GM21576 (cell line): ENCODE results near the gene BTBD7.
"Not testable (repeated sequence)": the region's sequence is repeated elsewhere in the genome, so short reads cannot be mapped to it uniquely, and the experiment has no call there.

Source experiments
- ATAC-seq: cut with Tn5 transposase; IDR thresholded peaks from one replicate; pipeline ENCODE4 v1.9.1; 2021; ENCODE audit warnings: mild to moderate bottlenecking, moderate library complexity; ENCODE audit not compliant: unreplicated experiment

Gene BTBD7

DNA sequence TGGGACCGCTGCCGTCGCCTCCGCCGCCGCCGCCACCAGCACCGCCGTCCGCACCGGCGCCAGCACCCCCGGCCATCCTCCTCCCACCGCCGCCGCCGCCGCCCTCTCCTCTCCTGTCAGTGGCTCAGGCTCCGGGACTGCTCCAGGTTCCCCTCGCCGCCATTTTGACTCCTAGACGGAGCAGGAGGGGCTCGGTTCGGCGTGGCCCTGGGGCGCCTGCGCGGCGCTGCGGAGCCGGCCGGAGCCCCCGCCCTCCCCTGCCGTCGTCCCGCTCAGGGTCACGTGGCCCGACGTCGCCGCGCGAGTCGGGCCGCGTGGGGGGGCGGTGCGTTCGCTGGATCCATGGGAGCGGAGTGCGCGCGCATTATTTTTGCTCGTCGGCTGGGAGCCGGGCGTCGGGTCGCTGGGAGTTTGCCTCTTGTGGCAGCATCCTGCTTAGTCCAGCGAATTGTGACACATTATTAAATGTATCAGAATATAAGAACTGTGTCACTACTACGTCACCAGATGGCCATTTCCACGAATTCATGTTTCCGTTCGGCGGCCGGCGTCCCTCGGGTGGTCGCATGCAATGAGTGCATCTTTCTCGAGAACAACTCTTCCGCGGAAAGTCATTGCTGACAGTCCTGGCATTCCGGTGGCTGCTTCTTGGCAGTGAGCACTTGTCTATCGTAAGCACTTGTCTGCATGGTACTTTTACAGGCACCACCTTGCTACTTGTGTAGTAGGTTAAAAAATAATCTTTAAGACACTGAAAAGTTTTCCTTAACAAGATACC is at the start of gene BTBD7:
Gene BTBD7, minus strand, starts transcription at position 184 of the 778 bp plus-strand sequence. CDS start 36,985 bp downstream, outside the sequence.
- peak; percentile 73 for ATAC-seq

GRCh38 chr14:93381644-93382043 is 48.8 kb upstream of the BTBD7 start:
- ATAC-seq: peak; percentile 69

DNA sequence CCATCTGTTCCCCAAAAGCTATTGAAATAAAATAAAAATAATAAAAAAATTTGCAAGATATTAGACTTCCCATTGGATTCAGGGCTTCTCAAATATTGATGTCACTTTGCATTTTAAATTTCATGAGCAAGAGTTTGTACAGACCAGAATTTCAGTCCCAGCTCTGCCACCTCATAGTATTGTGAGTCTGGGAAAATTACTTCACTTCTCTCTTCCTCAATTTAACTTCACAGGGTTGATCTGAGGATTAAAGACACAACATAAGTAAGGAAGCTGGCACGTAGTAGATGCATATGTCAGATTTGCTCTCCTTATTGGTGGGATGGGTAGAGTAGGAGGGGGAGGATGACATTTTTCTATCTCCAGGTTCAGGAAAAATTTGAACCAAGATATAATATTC is 47.0 kb upstream of the BTBD7 start:
- ATAC-seq: no peak

DNA sequence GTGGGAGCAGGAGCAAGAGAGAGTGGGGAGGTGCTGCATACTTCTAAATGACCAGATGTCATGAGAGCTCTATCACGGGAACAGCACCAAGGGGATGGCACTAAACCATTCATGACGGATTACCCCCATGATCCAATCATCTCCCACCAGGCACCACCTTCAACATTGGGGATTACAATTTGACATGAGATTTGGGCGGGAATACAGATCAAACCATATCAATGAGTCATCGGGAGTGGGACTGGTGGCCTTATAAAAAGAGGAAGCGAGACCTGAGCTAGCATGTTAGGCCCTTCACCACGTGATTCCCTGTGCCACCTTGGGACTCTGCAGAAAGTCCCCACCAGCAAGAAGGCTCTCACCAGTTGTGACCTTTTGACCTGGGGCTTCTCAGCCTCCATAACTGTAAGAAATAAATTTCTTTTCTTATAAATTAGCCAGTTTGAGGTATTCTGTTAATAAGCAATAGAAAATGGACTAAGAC is 42.9 kb upstream of the BTBD7 start:
- peak; percentile 94 for ATAC-seq

- ATAC-seq: peak; percentile 91
These were observed 37.0 kb upstream of the BTBD7 start for GRCh38 chr14:93369713-93370266.

DNA sequence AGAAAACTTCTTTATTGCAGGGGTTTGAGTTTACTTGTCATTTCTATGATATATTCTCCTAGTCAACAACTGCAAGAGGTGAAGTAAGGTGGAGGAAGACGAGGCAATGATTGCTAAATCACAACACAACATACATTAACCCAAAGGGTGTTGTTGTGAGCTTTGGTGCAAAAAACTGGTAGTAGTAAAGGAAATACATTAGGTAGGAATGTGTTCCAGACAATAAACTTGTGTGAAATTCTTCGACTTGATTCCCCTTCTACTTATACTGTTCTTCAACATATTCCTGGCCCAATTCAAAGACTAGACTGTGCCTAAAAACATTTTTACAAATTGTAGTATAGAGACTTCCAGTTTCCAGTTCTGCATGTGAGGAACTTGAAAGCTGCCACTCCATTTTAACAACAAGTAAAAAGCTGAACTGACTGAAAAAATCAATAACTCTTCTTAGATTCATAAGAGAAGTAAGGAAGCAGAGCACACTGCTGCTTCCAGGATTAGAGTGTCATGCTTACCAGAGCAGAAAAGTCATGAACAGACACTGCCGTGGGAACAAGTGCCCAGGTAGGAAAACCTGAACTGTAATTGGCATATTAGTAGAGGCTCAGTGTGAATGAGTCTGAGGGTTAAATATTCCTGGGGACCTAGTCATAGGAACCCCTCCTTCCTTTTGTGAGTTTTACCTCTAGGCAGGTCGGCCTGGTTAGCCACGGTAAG is 36.3 kb upstream of the BTBD7 start:
- ATAC-seq: no peak

DNA sequence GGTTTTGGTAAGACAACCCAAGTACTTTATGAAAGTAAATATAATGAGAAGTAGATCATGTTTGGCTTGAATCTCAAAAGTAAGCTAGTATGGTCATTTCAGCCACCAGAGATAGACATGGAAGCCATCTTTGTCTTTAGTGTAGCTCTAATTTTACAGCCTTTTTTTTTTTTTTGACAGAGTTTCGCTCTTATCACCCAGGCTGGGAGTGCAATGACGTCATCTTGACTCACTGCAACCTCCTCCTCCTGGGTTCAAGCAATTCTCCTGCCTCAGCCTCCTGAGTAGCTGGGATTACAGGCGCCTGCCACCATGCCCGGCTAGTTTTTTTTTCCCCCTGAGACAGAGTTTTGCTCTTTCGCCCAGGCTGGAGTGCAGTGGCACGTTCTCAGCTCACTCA is 22.0 kb upstream of the BTBD7 start:
- ATAC-seq: not testable (repeated sequence)

GRCh38 chr14:93348292-93348691 is 15.5 kb upstream of the BTBD7 start:
- ATAC-seq: no peak

- no peak for ATAC-seq
These were observed 15.0 kb upstream of the BTBD7 start for GRCh38 chr14:93347850-93348249.

- no peak for ATAC-seq
These were observed 14.3 kb upstream of the BTBD7 start, which contains the start of gene COX8C for GRCh38 chr14:93346926-93347721. Gene COX8C (plus strand): TSS chr14:93347182. CDS start chr14:93347269, 87 bp downstream.

DNA sequence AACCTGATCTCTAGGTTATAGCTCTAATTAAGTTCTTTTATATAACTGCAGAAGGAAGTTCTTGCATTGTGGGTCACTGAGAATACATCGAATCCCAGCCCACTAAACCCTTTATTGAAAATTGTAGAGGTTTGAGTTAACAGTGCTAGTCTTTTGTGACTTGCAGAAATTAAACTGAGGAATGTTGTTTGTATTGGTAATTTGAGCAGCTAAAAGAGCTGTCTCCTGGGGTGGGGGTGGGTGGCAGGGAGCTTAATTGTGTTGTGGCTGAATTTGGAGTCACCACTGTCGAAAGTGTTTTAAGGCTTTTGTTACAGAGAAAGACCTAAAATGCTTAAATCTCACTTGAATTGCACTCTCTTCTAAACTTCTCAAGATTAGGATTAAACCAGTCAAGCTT is 11.0 kb upstream of the BTBD7 start:
- no peak for ATAC-seq

DNA sequence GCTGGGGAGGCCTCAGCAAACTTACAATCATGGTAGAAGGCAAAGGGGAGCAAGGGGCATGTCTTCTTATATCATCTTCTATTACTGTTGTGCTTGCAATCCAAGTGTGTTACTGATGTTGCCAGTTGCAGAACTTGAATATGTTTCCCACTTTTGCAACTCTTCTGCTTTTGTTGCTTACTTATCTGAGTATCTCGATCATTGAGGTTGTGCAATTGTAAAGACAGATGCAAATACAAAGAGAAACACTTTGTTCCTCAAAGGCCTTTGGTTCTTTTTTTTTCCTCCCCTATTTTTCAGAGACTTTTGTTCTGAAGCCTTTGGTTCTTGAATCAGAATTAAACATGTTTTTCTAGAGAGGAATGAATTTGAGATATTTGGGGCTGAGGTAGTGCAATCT is 10.4 kb upstream of the BTBD7 start:
- no peak for ATAC-seq

DNA sequence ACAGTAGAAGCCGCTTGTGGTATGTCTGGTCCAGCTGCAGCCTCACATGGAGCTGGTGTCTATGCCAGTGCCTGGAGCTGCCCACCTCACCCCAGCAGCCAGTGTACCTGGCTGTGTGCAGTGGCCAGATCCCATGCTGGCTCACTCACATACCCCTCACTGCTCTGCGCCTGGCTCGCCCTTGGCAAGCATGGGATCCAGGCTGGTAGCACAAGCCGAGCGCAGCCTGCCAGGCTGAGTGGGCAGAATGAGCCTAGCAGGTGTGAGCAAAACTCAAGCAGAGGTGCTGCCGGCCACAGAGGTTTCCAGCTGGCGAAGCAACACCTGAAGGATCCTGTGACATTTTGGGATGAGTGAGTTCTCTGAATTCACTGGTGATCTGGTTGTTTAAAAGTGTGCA is 5.0 kb upstream of the BTBD7 start:
- ATAC-seq: no peak

- ATAC-seq: no peak
These were observed 4.4 kb upstream of the BTBD7 start for GRCh38 chr14:93337143-93337753.

- ATAC-seq: no peak
These were observed 831 bp upstream of the BTBD7 start for GRCh38 chr14:93333631-93334103.

DNA sequence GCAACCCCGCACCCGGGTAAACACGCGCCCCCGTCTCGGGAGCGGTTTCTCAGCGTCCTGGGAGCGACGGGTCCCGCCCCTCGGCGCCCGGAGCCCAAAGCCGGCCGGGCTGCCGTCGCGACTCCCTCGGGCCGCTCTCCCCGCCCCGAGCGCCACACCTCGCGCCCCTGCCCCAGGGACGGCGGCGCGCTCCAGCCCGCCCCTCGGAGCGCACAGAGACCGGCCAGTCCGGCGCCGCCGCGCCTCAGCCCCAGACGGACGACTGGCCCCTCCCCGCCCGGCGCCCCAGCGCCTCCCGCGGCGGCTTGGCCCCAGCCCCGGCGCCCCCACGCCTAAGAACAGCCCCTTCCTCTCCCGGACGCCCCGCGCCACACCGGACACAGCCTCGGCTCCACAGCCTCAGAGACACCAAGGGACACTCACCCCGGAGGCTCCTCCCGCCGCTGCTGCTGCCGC is 411 bp downstream of the BTBD7 start:
- peak; percentile 45 for ATAC-seq

DNA sequence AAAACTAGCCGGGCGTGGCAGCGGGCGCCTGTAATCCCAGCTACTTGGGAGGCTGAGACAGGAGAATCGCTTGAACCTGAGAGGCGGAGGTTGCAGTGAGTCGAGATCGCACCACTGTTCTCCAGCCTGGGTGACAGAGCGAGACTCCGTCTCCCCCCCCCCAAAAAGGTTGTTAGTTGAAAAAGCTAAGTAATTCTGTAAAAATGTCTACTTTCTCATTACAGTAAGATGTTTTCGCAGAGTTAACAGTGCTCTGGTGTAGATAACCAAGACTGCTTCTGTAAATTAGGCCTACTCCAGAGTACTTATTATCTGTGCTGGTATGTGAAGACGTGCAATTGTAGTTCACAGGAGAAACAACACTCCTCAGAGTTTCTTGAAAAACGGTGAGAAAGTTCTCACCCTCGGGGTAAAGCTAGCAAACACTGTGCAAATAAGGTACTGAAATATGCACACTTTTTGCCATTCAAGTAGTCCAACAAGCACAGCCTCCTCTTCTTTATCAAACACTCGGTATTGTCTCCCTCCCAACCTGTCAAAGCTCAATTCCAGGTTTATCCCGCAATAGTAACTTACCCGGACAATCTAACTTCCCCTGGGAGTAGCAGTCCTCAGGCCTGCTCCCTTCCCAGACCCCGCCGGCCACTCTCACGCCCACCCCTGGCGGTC is 974 bp downstream of the BTBD7 start:
- ATAC-seq: peak; percentile 4

- no peak for ATAC-seq
These were observed 1.7 kb downstream of the BTBD7 start for GRCh38 chr14:93331002-93331727.

GRCh38 chr14:93330609-93331000 is 2.2 kb downstream of the BTBD7 start:
- ATAC-seq: no peak
